GM03348 (cell line): ENCODE data around the gene NBL1.

Experiments
- DNase-seq: peaks from one replicate; pipeline ENCODE4 v3.0.0; 2012; ENCODE audit warnings: low spot score

The NBL1 gene

GRCh38 chr1:19670787-19671186, 26.7 kb downstream of the NBL1 start:
- DNase-seq, result no peak

- DNase-seq, result no peak
Observed at GRCh38 chr1:19672237-19672636, 28.1 kb downstream of the NBL1 start.

GRCh38 chr1:19675797-19676196, 31.7 kb downstream of the NBL1 start:
- no peak for DNase-seq

GRCh38 chr1:19676438-19676922, 32.4 kb downstream of the NBL1 start:
- peak; percentile 96 for DNase-seq

- DNase-seq, result no peak
Observed at GRCh38 chr1:19678493-19678892, 34.4 kb downstream of the NBL1 start.

DNA sequence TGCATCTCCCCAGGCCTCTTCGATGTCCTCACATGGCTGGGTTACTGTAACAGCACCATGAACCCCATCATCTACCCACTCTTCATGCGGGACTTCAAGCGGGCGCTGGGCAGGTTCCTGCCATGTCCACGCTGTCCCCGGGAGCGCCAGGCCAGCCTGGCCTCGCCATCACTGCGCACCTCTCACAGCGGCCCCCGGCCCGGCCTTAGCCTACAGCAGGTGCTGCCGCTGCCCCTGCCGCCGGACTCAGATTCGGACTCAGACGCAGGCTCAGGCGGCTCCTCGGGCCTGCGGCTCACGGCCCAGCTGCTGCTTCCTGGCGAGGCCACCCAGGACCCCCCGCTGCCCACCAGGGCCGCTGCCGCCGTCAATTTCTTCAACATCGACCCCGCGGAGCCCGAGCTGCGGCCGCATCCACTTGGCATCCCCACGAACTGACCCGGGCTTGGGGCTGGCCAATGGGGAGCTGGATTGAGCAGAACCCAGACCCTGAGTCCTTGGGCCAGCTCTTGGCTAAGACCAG, 34.9 kb downstream of the NBL1 start:
- DNase-seq, result no peak

DNA sequence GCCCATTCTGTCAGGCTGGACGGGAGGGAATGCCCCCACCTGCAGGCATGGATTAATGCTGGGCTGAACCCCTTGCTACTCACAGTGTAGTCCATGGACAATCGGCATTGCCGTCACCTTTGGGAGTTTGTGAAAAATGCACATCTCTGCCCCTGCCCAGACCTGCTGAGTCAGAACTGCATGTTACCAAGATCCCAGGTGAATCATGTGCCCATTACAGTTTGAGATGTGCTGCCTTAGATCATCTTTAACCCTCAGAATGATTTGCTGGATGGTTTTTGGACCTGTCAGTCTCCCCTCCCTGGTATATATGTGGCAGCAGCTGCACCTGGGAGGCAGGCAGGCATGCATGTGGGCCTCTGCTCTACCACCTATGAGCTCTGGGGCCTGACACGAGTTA, 35.6 kb downstream of the NBL1 start:
- DNase-seq, result no peak

GRCh38 chr1:19680644-19681043, 36.5 kb downstream of the NBL1 start:
- DNase-seq, result no peak

GRCh38 chr1:19682257-19682656, 38.1 kb downstream of the NBL1 start:
- DNase-seq, result peak; percentile 90

DNA sequence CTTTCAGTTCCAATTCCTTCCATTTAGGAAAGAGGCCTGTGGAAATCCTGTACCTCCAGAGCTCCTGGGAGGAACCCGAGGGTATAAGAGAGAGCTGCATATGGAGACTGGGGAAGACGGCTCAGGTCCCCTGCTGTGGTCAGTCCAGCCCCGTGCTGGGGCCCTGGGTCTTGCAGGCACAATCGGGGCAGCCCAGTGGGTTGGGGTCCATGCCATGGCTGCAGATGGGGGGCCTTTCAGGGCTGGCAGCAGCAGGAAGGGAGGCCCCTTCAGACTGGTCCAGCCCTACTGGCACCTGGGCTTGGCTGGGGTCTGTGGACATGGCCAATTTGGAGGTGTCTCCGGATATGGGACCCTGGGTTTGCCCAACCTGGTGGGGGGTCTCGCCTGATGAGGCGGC, 38.8 kb downstream of the NBL1 start:
- DNase-seq, result no peak

DNA sequence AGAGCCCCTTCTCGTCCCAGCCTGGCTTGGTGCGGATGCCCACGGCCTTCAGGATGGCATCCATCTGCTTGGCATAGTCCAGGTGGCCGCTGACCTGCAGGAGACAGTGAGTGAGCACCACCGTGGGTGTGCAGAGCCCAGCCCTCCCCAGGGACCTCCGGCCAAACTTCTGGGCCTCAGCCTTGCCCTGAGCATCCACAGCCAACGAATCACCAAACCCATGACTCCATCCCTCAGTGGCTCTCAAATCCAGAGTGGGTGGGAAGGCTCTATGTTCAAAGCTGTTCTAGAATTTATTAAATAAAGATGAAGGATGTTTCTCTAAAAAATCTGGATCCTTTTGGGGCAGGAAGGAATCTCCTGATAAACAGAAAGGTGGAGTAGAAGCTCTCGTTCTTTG, 39.2 kb downstream of the NBL1 start:
- no peak for DNase-seq

DNA sequence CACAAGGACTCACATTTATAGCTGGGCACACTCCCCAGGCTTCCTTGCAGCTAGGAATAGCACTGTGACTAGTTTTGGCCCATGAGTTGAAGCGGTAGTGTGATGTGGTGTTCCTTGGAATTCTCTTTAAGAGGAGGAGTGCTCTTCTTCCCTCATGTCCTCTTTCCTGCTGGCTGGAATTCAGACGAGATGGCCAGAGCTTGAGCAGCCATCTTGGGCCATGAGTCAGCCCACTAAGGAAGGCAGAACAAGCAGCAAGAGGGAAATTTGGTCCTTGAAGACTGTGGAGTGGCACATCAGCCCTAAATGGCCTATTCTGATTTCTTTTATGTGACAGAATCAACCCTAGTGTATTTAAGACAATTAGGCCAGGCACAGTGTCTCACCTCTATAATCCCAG, 40.6 kb downstream of the NBL1 start:
- no peak for DNase-seq

DNA sequence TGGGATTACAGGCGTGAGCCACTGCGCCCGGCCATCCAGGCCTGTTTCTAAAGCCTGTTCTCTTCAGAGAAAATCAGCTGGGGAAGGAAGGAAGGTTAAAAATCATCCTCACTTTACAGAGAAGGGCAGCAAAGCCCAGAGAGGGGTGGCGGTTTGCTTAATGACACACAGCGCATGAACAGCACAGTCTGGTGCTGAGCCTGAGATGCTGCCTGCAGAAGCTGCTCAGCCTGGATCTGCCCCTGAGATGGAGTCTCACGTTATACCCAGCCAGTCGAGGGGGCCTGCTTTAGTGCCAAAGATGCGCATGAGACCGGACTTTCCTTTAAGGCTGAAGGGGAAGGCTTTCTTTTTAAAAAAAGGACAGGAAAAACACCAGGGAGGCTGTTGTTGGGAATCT, 41.9 kb downstream of the NBL1 start:
- DNase-seq, result no peak

DNA sequence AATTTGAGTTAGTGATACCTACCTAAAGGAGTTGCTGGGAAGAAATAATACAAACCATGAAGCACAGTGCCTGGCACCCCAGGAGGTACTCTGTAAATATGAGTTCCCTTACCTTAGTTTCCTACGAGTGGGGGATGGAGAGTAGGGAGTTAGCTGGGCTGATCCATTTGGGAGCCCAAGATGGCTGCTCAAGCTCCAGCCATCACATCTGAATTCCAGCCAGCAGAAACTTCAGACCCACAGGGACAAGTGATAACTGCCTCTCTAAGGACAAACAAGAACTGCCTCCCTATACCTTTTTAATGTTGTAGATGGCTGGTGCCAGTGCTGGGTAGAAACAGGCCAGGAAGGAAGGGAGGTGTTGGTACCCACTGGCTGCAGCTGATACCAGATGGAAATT, 43.3 kb downstream of the NBL1 start:
- no peak for DNase-seq

- DNase-seq, result no peak
Observed at GRCh38 chr1:19688041-19688842, 44.1 kb downstream of the NBL1 start.

DNA sequence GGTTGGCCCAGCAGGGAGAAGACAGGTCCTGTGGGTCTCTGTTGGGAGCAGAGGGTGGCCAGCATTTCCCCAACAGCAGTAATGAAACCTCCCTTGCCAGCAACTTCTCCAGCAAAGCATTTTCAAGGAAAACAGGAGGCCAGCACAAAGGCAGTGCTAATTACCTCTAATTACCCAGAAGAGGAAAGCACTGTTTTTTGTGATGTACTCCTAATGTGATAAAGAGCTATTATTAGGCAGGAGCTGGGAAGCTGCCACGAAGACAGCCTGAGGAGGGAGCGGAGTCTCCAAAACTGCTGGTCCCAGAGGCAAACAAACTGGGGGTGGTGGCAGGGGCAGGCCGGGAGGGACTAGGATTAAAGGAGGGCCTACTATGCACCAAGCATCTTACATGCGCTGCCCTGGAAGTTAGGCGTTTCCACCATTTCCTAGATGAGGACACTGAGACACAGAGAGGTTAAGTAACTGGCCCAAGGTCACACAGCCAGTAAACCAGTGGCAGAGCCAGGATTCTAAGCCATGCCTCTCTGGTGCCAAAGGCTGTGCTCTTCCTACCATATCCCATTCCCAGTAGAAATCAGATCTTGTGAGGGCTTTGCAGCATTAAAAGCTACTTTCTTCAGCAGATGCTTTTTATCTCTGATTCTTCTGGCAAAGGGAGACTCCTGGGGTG, 45.1 kb downstream of the NBL1 start:
- DNase-seq, result no peak

DNA sequence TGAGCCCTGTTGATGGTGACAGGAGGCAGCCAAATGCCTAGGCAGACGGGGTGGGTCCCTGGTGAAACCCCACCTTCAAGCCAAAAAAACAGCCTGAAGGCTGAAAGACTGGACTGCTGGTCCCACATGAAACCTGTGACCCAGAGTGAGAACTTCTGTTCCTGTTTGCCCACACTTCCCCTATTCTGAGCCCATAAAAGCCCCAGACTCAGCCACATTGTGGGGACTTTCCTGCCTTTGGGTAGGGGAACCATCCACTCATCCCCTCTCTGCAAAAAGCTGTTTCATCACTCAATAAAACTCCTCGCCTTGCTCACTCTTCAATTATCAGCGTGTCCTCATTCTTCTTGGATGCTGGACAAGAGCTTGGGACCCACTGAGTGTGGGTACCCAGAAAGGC, 45.7 kb downstream of the NBL1 start:
- no peak for DNase-seq

GRCh38 chr1:19690342-19690741, 46.2 kb downstream of the NBL1 start:
- DNase-seq, result no peak

DNA sequence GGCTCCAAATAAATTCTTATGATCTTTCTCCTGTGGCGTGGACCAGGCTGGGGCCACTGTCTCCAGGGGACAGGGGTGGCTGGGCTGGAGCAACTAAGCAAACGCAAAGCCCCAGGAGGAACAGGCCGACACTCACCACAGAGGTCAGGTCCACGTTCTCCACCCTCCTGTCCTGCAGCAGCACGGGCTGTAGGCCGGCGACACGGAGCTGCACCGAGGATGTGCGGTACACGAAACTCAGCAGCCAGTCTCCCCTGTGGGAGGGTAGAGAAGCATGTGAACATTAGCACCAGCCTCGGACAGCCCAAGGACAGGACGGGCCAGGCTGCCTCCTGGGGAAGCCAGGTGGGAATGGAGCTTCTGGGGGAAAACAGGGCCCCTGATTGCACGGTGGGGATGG, 50.2 kb downstream of the NBL1 start:
- DNase-seq, result no peak

DNA sequence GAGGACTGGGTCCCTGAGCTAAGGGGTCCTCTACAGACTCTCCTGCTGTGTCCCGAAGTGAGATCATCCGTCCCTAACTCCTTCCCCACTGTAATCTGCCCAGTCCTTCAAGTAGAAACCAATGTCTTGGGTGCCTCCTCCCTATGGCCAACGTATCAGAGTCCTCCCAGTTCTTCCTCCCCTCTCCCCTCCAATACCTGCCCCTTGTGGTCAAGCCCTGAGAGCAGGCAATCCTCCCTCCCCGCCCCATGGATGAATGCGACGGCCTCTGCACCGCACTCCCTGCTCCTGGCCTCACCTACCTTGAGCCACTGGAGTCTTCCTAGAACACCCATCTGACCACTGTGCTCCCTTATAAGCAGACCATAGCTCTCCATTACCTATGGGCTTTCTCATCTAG, 51.7 kb downstream of the NBL1 start:
- DNase-seq, result no peak

DNA sequence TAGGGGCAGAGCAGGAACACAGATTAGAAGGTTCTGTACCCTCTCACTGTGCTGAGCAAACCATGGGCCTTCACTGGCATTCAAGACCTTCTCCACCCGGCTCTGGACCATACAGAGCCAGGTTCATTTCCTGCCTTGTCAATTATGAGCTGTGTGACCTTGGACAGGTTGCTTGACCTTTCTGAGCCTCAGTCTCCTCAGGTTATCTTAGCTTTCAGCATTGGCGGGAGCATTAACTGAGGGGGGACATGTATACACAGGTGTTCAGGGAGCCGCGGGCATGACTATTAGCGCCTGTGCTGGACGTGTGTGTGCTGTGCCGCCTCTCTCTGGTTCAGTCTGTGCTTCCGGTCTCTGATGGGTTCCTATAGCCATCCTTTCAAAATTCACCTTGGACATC, 52.7 kb downstream of the NBL1 start:
- no peak for DNase-seq

- DNase-seq, result no peak
Observed at GRCh38 chr1:19698181-19698580, 54.1 kb downstream of the NBL1 start.

GRCh38 chr1:19700079-19700777, 56.1 kb downstream of the NBL1 start:
- no peak for DNase-seq
